OCI-LY3 (cell line): Measurements from ENCODE around the gene C16orf78.

Experiments used
- H2AFZ ChIP-seq: fragments of 200-600, 300-600 bp; shearing (Covaris generic); 2 replicates; pipeline ENCODE4 v1.6.0; 2014; ENCODE audit warnings: antibody characterized with exemption, low read depth, low read length
- H3K27ac ChIP-seq: fragments of 200-600, 300-600 bp; sonication (generic); 2 replicates; pipeline ENCODE4 v1.5.1; 2014; ENCODE audit warnings: mild to moderate bottlenecking, low read length, moderate library complexity, mixed read lengths
- H3K27me3 ChIP-seq: fragments of 200-600, 300-600 bp; sonication (generic); 2 replicates; pipeline ENCODE4 v1.6.1; 2014; ENCODE audit warnings: low read depth, low read length, mixed read lengths
- H3K36me3 ChIP-seq: fragments of 200-600, 300-600 bp; sonication (generic); replicated peaks from 2 replicates; pipeline ENCODE3; 2014; ENCODE audit warnings: low read depth, low read length, mixed read lengths
- H3K4me1 ChIP-seq: fragments of 300-600, 200-600 bp; sonication (generic); 2 replicates; pipeline ENCODE4 v1.6.1; 2014; ENCODE audit warnings: low read length, mixed read lengths
- H3K4me2 ChIP-seq: fragments of 200-600, 300-600 bp; sonication (generic); 2 replicates; pipeline ENCODE4 v1.6.1; 2014; ENCODE audit warnings: low read length, mixed read lengths
- H3K4me3 ChIP-seq: fragments of 300-600, 200-600 bp; sonication (generic); 2 replicates; pipeline ENCODE4 v1.5.1; 2014; ENCODE audit warnings: antibody characterized with exemption, mild to moderate bottlenecking, low read length, moderate library complexity
- H3K79me2 ChIP-seq: fragments of 300-600, 200-600 bp; shearing (Covaris generic); 2 replicates; pipeline ENCODE4 v1.6.1; 2014; ENCODE audit warnings: mild to moderate bottlenecking, low read length, mixed read lengths
- H3K9ac ChIP-seq: fragments of 300-600, 200-600 bp; shearing (Covaris generic); 2 replicates; pipeline ENCODE4 v1.6.0; 2014; ENCODE audit warnings: mild to moderate bottlenecking, low read length, moderate library complexity
- H3K9me3 ChIP-seq: fragments of 200-600, 300-600 bp; shearing (Covaris generic); 2 replicates; pipeline ENCODE4 v1.6.1; 2014; ENCODE audit warnings: low read length, mixed read lengths; ENCODE audit not compliant: insufficient read depth
- H4K20me1 ChIP-seq: fragments of 200-600, 300-600 bp; sonication (generic); 2 replicates; pipeline ENCODE4 v1.6.1; 2016; ENCODE audit warnings: low read length, mixed read lengths; ENCODE audit not compliant: insufficient read depth
- EZH2phosphoT487 ChIP-seq: fragments of 200-600 bp; shearing (Covaris generic); IDR thresholded peaks from 2 replicates; pipeline ENCODE4 v1.6.1; 2018; ENCODE audit warnings: antibody characterized with exemption, mixed run types, low read depth
- TF ChIP-seq, protein P1 (sequence below): fragments of 200-600, 300-600 bp; sonication (generic); IDR thresholded peaks from 2 replicates; pipeline ENCODE4 v1.5.1; 2014; ENCODE audit warnings: antibody characterized with exemption, low read length, low read depth

C16orf78 gene

DNA sequence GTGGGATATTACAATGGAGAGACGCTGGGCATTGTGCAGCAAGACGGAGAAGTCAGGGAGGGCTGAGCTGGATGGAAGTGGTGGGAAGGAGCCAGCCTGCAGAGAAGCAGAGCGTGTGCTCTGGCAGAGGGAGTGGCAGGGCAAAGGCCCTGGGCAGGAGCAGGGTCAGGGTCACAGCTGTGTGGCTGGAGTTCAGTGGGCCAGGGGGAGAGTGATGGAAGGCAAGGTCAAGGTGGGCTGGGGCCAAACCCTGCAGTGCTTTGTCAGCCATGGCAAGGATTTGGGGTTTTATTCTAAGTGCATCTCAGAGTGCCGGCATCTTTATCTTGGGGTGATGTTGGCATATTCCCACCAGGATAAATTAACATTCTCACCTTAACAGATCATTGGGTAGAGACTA, 31.9 kb upstream of the C16orf78 start:
- Histone ChIP-seq H2AFZ (no peak overlapping the region), H3K36me3 (no peaks in the 10 kb centered on the region), H3K79me2 (no peaks in the 10 kb centered on the region), H3K4me3 (no peak overlapping the region), H3K4me2 (no peak overlapping the region), H4K20me1 (no peaks in the 10 kb centered on the region), H3K9ac (no peak overlapping the region), H3K9me3 (no peaks in the 10 kb centered on the region), H3K27me3 (no peaks in the 10 kb centered on the region), H3K4me1 (no peaks in the 10 kb centered on the region), H3K27ac (no peak overlapping the region)
- TF ChIP-seq EZH2phosphoT487, result no peak
- TF ChIP-seq, protein P1, sequence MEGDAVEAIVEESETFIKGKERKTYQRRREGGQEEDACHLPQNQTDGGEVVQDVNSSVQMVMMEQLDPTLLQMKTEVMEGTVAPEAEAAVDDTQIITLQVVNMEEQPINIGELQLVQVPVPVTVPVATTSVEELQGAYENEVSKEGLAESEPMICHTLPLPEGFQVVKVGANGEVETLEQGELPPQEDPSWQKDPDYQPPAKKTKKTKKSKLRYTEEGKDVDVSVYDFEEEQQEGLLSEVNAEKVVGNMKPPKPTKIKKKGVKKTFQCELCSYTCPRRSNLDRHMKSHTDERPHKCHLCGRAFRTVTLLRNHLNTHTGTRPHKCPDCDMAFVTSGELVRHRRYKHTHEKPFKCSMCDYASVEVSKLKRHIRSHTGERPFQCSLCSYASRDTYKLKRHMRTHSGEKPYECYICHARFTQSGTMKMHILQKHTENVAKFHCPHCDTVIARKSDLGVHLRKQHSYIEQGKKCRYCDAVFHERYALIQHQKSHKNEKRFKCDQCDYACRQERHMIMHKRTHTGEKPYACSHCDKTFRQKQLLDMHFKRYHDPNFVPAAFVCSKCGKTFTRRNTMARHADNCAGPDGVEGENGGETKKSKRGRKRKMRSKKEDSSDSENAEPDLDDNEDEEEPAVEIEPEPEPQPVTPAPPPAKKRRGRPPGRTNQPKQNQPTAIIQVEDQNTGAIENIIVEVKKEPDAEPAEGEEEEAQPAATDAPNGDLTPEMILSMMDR, result no peak

- TF ChIP-seq, protein P1, result no peak
- TF ChIP-seq EZH2phosphoT487, result no peak
- Histone ChIP-seq H3K36me3 (no peaks in the 10 kb centered on the region), H3K27ac (no peak overlapping the region), H3K4me2 (no peak overlapping the region), H3K79me2 (no peaks in the 10 kb centered on the region), H3K4me3 (no peak overlapping the region), H3K9ac (no peak overlapping the region), H3K4me1 (no peaks in the 10 kb centered on the region), H3K9me3 (no peaks in the 10 kb centered on the region), H4K20me1 (no peaks in the 10 kb centered on the region; the same call in 1 of the 2 replicates), H2AFZ (no peak overlapping the region), H3K27me3 (no peaks in the 10 kb centered on the region)
Observed at GRCh38 chr16:49342336-49343265, 31.0 kb upstream of the C16orf78 start.

DNA sequence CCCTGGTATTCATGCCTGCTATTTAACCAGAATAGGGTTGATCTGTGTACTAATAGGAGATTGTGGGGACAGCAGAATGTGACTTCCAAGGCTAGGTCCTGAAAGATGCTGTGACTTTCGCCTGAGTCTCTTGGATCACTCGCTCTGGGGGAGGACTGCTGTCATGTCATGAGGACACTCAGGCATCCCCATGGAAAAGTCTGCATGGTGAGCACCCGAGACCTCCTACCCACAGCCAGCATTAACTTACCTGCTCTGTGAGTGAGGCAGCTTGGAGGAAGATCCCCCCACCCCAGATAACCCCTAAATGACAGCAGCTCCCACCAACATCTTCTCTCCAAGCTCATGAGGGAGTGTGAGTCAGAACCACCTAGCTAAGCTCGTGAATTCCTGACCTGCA, 30.3 kb upstream of the C16orf78 start:
- Histone ChIP-seq H3K27me3 (no peaks in the 10 kb centered on the region), H2AFZ (no peak overlapping the region), H3K27ac (no peak overlapping the region), H3K36me3 (no peaks in the 10 kb centered on the region), H3K9ac (no peak overlapping the region), H4K20me1 (no peaks in the 10 kb centered on the region; the same call in 1 of the 2 replicates), H3K4me3 (no peak overlapping the region), H3K4me1 (no peaks in the 10 kb centered on the region), H3K79me2 (no peaks in the 10 kb centered on the region), H3K4me2 (no peak overlapping the region), H3K9me3 (no peaks in the 10 kb centered on the region)
- TF ChIP-seq EZH2phosphoT487, result no peak
- TF ChIP-seq, protein P1, result no peak

DNA sequence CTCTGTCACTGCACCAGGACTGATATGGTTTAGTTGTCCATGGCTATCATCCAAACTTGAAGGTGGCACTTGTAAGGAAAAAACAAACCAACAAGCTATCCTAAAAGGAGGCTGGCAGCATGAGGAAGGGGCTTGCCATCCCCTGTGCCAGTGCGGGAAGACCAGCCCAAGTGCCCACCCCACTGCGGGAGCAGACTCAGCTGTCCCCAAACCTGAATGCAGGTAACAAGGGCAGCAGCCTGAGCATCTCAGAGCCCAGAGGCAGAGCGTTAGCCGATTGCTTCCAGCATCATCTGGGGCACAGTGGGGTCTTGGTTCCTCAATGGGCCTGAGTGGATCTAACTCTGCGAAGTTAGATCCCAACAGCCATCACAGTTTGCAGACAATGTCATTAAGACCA, 29.2 kb upstream of the C16orf78 start:
- H3K4me1 ChIP-seq, result no peaks in the 10 kb centered on the region
- H3K27me3 ChIP-seq, result no peaks in the 10 kb centered on the region
- no peak overlapping the region for H3K27ac ChIP-seq
- no peaks in the 10 kb centered on the region; the same call in 1 of the 2 replicates for H4K20me1 ChIP-seq
- no peaks in the 10 kb centered on the region for H3K9me3 ChIP-seq
- H3K9ac ChIP-seq, result no peak overlapping the region
- H2AFZ ChIP-seq, result no peak overlapping the region
- no peak for TF ChIP-seq EZH2phosphoT487
- TF ChIP-seq, protein P1, result no peak
- no peaks in the 10 kb centered on the region for H3K79me2 ChIP-seq
- H3K4me2 ChIP-seq, result no peak overlapping the region
- no peaks in the 10 kb centered on the region for H3K36me3 ChIP-seq
- H3K4me3 ChIP-seq, result no peak overlapping the region
